NCI-H2107 treated with DMSO at 0.1 percent for 48 hours (cell line): ENCODE results near the gene MRPS34.

Experiments used
- DNase-seq: peaks from one replicate; lab custom pipeline; 2025; ENCODE audit not compliant: unreplicated experiment; lab: John Stamatoyannopoulos, UW

The MRPS34 gene

GRCh38 chr16:1782408-1783264 lies 9.7 kb upstream of the MRPS34 start, which contains the start of the genes NUBP2 and SPSB3:
Gene NUBP2, plus strand, starts transcription at chr16:1782960. Its CDS starts 61 bp downstream, at chr16:1783021.
Gene SPSB3, minus strand, starts transcription at chr16:1782571. Its CDS starts 1,088 bp downstream, at chr16:1781483.
- peak; percentile 99 for DNase-seq

DNA sequence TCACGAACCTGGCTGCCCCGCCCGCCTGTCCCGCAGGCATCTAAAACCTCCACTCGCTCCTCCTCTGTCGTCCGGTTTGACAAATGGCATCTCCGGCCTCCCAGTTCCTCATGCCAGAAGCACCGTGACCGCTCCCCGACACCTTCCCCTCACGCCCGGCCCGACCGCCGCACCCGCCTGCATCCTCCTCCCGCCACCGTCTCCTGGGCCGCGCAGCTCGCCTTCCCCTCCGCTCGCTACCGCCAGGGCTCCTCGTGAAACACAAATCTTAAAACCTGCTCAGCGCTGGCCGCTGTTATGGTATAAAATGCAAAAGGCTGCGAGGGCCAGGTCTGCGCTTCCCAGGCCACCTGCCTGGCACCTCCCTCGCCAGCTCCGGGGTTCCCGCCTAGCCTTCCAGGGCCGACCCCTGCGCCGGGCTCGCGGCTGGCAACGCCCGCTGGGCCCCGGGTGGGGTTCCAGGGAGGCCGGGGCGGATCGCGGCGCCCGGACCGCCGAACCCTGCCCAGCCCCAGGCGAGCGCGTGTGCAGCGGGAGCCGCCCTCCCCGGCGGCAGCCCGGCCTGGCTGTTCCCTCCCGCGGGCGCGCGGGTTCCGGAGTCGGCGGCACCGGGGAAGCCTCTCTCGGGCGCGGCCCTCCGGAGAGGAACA lies 8.9 kb upstream of the MRPS34 start:
- DNase-seq, result no peak

GRCh38 chr16:1781254-1781653 lies 8.3 kb upstream of the MRPS34 start:
- DNase-seq, result no peak

- no peak for DNase-seq
These were observed 7.7 kb upstream of the MRPS34 start for GRCh38 chr16:1780677-1781072.

DNA sequence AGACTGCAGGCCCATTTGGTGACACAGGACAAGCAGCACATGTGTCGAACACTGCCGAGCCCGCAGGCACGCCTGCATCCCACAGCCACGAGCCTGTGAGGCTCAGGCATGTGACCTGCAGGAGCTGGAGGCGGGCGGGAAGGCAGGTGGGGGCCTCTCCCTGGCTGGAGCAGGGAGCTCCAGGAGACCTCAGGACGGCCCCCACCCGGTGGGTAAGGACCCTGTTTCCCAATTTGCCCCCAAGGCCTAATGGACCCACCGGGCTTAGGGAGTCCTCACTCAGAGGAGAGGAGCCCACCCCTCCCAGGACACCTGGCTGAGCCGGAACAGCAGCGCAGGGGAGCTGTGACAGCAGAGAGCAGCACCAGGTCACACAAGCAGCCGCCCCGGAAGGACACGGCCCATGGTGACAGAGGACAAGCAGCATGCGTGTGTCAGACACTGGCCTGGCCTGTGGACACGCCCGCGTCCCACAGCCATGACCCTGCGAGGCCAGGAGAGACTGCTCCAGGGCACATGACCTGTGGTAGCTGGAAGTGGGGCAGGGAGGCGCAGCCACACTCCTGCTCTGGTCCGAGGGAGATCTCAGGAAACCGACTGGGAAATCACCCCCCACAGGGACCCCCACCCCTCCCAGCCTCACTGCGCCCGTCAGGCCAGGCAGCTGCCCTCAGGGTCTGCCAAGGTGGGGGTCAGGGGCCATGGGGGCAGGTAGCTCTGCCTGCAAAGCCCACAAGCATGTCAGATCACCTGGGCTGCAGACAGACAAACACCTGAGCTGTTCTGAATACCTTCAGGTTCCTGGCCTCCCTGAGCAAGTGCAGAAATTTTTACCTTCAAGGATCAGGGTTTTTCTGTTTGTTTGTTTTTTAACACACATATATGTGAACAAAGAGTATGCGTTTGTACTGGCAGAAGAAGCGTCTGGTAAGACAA lies 7.1 kb upstream of the MRPS34 start:
- no peak for DNase-seq

GRCh38 chr16:1779234-1779701 lies 6.3 kb upstream of the MRPS34 start:
- DNase-seq, result no peak

GRCh38 chr16:1778200-1779179 lies 5.6 kb upstream of the MRPS34 start:
- no peak for DNase-seq

- DNase-seq, result no peak
These were observed 4.7 kb upstream of the MRPS34 start for GRCh38 chr16:1777375-1778199.

GRCh38 chr16:1776991-1777374 lies 4.0 kb upstream of the MRPS34 start:
- no peak for DNase-seq

DNA sequence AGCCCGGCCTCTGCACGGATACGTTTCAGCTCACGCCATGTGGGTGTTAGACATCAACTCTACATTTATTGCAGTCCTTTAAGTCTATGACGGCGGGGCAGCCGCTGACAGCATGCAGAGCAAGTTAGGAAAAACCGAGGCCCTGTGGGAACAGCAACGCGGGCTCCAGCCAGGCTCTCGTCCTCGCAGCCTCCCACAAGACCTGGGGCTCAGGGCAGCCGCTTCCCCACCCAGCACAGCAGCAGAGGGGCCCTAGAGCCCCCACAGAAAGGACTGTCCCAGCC lies 3.7 kb upstream of the MRPS34 start:
- no peak for DNase-seq

GRCh38 chr16:1775846-1776671 lies 3.1 kb upstream of the MRPS34 start:
- no peak for DNase-seq

DNA sequence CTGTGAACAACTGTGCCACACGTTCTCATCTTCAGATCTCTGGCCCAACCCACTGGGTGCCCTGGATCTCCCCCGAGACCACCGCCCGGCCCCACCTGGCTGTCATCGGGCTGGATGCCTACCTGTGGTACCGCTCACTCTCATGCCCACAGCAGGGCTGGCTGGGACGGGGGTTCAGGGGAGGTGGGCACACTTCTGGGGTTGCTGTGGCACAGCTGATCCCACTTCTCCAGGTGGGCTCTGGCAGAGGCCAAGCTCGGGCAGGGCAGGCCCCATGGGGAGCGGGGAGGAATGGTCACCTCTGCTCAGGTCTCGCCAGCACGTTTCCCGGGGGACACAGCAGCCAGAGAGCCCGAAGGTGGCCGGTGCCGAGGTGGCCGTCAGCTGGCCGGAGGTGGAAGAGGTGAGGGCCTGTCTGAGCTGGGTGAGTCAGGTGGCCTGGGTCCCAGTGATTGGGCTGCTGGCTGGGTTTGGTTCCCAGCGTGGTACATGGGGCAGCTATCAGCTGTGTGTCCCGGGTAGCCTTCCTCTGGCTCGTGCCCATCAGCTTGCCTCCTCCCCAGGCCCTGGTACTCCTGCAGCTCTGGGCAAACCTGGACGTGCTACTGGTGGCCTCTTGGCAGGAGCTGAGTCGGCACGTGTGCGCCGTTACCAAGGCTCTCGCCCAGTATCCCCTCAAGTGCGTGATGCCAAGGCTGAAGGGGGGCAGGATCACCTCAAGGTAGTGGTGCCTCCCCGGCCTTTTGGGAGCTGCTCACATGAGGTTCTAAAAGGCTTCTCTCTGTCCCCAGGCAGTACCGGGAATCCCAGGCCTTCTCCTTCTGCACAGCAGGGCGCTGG lies 2.3 kb upstream of the MRPS34 start:
- DNase-seq, result no peak

- DNase-seq, result no peak
These were observed 1.5 kb upstream of the MRPS34 start for GRCh38 chr16:1774448-1774780.

GRCh38 chr16:1773703-1774447 lies 941 bp upstream of the MRPS34 start:
- no peak for DNase-seq

GRCh38 chr16:1772362-1772907 lies 499 bp downstream of the MRPS34 start, which contains the start of gene EME2:
Gene EME2, plus strand, starts transcription at chr16:1772810. Its CDS starts 418 bp downstream, at chr16:1773228.
- no peak for DNase-seq

- no peak for DNase-seq
These were observed 1.0 kb downstream of the MRPS34 start for GRCh38 chr16:1771864-1772361.
